NCI-H2196 (cell line): ENCODE results near the gene LRRC14B.
"Not testable (repeated sequence)": the region's sequence is repeated elsewhere in the genome, so short reads cannot be mapped to it uniquely, and the experiment has no call there.

Experiments used
- DNase-seq: peaks from one replicate; lab custom pipeline; 2025; ENCODE audit not compliant: unreplicated experiment; lab: John Stamatoyannopoulos, UW

LRRC14B gene

GRCh38 chr5:233426-233825 is 42.1 kb downstream of the LRRC14B start:
- DNase-seq, result not testable (repeated sequence)

GRCh38 chr5:234450-234849 is 43.2 kb downstream of the LRRC14B start:
- no peak for DNase-seq

GRCh38 chr5:235527-235926 is 44.2 kb downstream of the LRRC14B start:
- DNase-seq, result not testable (repeated sequence)

- DNase-seq, result not testable (repeated sequence)
Measured at GRCh38 chr5:237931-238330, 46.6 kb downstream of the LRRC14B start.

- not testable (repeated sequence) for DNase-seq
Measured at GRCh38 chr5:240550-240949, 49.3 kb downstream of the LRRC14B start.

GRCh38 chr5:241045-241669 is 49.9 kb downstream of the LRRC14B start:
- DNase-seq, result not testable (repeated sequence)

GRCh38 chr5:243683-244367 is 52.5 kb downstream of the LRRC14B start:
- not testable (repeated sequence) for DNase-seq

- not testable (repeated sequence) for DNase-seq
Measured at GRCh38 chr5:245717-246116, 54.4 kb downstream of the LRRC14B start.
